Neural cell (in vitro differentiated cells): ENCODE results near the gene SFTPD.
"Not testable (repeated sequence)": the region's sequence is repeated elsewhere in the genome, so short reads cannot be mapped to it uniquely, and the experiment has no call there.

ENCODE experiments used
- EP300 ChIP-seq: fragments of 450-650 bp; conservative IDR thresholded peaks from 2 replicates; pipeline ENCODE4 v1.6.1; 2014; ENCODE audit warnings: antibody characterized with exemption, mild to moderate bottlenecking, moderate library complexity; ENCODE audit not compliant: poor library complexity, severe bottlenecking
- EZH2 ChIP-seq: fragments of 200-600, 300-800 bp; shearing (Covaris generic), sonication (generic); IDR thresholded peaks from 2 replicates; pipeline ENCODE4 v1.6.1; 2014; ENCODE audit warnings: antibody characterized with exemption, low read length, borderline replicate concordance, mild to moderate bottlenecking; ENCODE audit not compliant: insufficient read depth, poor library complexity, severe bottlenecking
- POLR2AphosphoS5 ChIP-seq: IDR thresholded peaks from 2 replicates; pipeline ENCODE4 v1.6.1; 2012
- TF ChIP-seq, protein P1 (sequence below): fragments of 450-650 bp; IDR thresholded peaks from 2 replicates; pipeline ENCODE4 v1.5.1; 2014; ENCODE audit warnings: antibody characterized with exemption, mild to moderate bottlenecking, moderate library complexity; ENCODE audit not compliant: poor library complexity, severe bottlenecking

DNA sequence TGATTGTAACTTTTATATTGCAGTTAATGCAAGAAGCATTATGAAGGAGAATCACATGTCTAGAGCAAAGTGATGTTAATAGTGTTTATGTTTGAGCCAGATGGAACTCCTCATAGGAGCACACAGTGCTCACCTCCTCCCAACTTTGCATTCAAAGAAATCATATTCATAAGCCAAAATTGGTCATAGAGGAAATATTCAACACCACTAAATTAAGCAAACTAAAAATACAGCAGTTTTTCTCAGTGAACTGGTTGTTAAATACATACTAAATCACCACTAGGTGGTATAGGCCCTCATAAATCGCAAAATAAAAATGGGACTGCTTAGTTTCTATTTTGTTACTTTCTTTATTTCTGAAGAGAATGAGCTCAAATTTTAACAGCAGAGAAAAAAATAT is 34.4 kb downstream of the SFTPD start:
- TF ChIP-seq, protein P1, sequence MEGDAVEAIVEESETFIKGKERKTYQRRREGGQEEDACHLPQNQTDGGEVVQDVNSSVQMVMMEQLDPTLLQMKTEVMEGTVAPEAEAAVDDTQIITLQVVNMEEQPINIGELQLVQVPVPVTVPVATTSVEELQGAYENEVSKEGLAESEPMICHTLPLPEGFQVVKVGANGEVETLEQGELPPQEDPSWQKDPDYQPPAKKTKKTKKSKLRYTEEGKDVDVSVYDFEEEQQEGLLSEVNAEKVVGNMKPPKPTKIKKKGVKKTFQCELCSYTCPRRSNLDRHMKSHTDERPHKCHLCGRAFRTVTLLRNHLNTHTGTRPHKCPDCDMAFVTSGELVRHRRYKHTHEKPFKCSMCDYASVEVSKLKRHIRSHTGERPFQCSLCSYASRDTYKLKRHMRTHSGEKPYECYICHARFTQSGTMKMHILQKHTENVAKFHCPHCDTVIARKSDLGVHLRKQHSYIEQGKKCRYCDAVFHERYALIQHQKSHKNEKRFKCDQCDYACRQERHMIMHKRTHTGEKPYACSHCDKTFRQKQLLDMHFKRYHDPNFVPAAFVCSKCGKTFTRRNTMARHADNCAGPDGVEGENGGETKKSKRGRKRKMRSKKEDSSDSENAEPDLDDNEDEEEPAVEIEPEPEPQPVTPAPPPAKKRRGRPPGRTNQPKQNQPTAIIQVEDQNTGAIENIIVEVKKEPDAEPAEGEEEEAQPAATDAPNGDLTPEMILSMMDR, result not testable (repeated sequence)
- TF ChIP-seq POLR2AphosphoS5, EZH2, EP300: not testable (repeated sequence)
